GM10248 (cell line): ENCODE results near the gene RYR3.

ENCODE experiments used
- CTCF ChIA-PET: fragments of 300-600 bp; sonication (Branson Sonifier 250); formaldehyde crosslinking; extraction: SDS; loops from one replicate; lab custom pipeline; 2021; ENCODE audit warnings: antibody characterized with exemption; lab: Yijun Ruan, JAX
- POLR2A ChIA-PET: fragments of 350-650 bp; sonication (Branson Sonifier 250); formaldehyde crosslinking; extraction: SDS; loops from one replicate; lab custom pipeline; 2020; ENCODE audit warnings: antibody characterized with exemption; lab: Yijun Ruan, JAX
- DNase-seq: peaks from one replicate; pipeline ENCODE4 v3.0.0; 2012; ENCODE audit errors: extremely low spot score
- TF ChIP-seq, protein P1 (sequence below): IDR thresholded peaks from 2 replicates; pipeline ENCODE4 v1.5.1; 2012; ENCODE audit warnings: mild to moderate bottlenecking, low read depth; ENCODE audit errors: extremely low read depth, missing control alignments, control extremely low read depth

RYR3 gene

GRCh38 chr15:33314069-33314468 lies 3.3 kb downstream of the RYR3 start:
- TF ChIP-seq, protein P1, sequence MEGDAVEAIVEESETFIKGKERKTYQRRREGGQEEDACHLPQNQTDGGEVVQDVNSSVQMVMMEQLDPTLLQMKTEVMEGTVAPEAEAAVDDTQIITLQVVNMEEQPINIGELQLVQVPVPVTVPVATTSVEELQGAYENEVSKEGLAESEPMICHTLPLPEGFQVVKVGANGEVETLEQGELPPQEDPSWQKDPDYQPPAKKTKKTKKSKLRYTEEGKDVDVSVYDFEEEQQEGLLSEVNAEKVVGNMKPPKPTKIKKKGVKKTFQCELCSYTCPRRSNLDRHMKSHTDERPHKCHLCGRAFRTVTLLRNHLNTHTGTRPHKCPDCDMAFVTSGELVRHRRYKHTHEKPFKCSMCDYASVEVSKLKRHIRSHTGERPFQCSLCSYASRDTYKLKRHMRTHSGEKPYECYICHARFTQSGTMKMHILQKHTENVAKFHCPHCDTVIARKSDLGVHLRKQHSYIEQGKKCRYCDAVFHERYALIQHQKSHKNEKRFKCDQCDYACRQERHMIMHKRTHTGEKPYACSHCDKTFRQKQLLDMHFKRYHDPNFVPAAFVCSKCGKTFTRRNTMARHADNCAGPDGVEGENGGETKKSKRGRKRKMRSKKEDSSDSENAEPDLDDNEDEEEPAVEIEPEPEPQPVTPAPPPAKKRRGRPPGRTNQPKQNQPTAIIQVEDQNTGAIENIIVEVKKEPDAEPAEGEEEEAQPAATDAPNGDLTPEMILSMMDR = no peak
- POLR2A ChIA-PET = no interaction called here
- CTCF ChIA-PET = interaction anchor here (1.6 to 1.8 kb wide), 2 partner anchors 21 to 424 kb away, joined by 4 read pairs; no protein-coding TSS in a partner anchor
- DNase-seq = no peak

GRCh38 chr15:33315044-33315443 lies 4.3 kb downstream of the RYR3 start:
- POLR2A ChIA-PET = no interaction called here
- DNase-seq = no peak
- CTCF ChIA-PET = interaction anchor here (1.6 kb wide), 1 partner anchor 22 kb away, joined by 3 read pairs; no protein-coding TSS in a partner anchor

DNA sequence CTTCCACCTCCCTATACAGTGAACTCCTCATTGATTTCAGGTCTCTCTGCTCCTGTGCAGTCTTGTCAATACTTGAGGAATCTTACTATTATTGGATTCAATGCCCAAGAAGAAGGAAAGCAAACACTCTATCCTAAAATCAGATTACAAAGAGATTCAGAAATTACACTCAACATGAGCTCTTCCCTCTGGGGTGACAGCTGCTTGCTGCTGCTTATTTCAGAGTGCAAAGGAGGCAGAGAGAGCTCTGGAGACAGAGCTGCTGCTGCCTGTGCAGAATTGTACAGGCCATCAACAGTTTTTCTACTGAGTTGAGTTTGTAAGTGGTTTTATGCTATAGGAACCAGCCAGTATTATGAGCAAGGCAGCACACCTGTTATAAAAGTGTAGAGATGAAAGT lies 7.1 kb downstream of the RYR3 start:
- ChIA-PET CTCF (interaction anchor here (1.6 to 2.2 kb wide), 2 partner anchors 18 to 26 kb away, joined by 3 to 8 read pairs; no protein-coding TSS in a partner anchor), POLR2A (no interaction called here)
- DNase-seq = no peak
- TF ChIP-seq, protein P1 = no peak

More at GRCh38 chr15:33315044-33315443, 4.3 kb downstream of the RYR3 start:
- TF ChIP-seq, protein P1 = no peak

- ChIA-PET POLR2A (no interaction called here), CTCF (interaction anchor here (0.8 to 1.9 kb wide), 3 partner anchors 28 to 381 kb away, joined by 3 to 6 read pairs (median 3); no protein-coding TSS in a partner anchor)
- no peak for DNase-seq
- TF ChIP-seq, protein P1 = no peak
Measured at GRCh38 chr15:33320017-33320416, 9.2 kb downstream of the RYR3 start.

GRCh38 chr15:33322091-33322490 lies 11.3 kb downstream of the RYR3 start:
- DNase-seq = no peak
- TF ChIP-seq, protein P1 = no peak
- POLR2A ChIA-PET = no interaction called here
- CTCF ChIA-PET = no interaction called here

GRCh38 chr15:33324609-33325008 lies 13.8 kb downstream of the RYR3 start:
- ChIA-PET CTCF (interaction anchor here (1.4 kb wide), 1 partner anchor 32 kb away, joined by 4 read pairs; no protein-coding TSS in a partner anchor), POLR2A (no interaction called here)
- TF ChIP-seq, protein P1 = no peak
- DNase-seq = no peak
